Left ventricle myocardium inferior (tissue), 1 donor: ENCODE results near the gene ACER3. TPM values are rescaled to one million over a fixed set of nuclear protein-coding genes. Genes with fewer than 3 reads are reported as not detected.

Experiments
- DNase-seq: peaks from one replicate; pipeline ENCODE4 v3.0.0-alpha.2; 2020
- H3K27ac ChIP-seq: fragments of 200-600 bp; replicated peaks from 2 replicates; pipeline ENCODE4 v1.8.0; 2021
- H3K27me3 ChIP-seq: fragments of 200-600 bp; 2 replicates; pipeline ENCODE4 v1.8.0; 2021; ENCODE audit warnings: low read depth
- H3K36me3 ChIP-seq: fragments of 200-600 bp; 2 replicates; pipeline ENCODE4 v1.8.0; 2021
- H3K4me1 ChIP-seq: fragments of 200-600 bp; 2 replicates; pipeline ENCODE4 v1.8.0; 2021
- H3K4me3 ChIP-seq: fragments of 200-600 bp; 2 replicates; pipeline ENCODE4 v1.8.0; 2021; ENCODE audit warnings: mild to moderate bottlenecking, moderate library complexity
- H3K9me3 ChIP-seq: fragments of 200-600 bp; replicated peaks from 2 replicates; pipeline ENCODE4 v1.8.0; 2021
- intact Hi-C: fragments of 100-400 bp; cut with micrococcal nuclease; formaldehyde crosslinking; loops from one replicate; pipeline ENCODE4 v1.11.0; 2022
- total RNA-seq: library from RNA; stranded (reverse); fragmentation: NEBNext Ultra II Directional; extraction: Animal tissue kit (Norgen Biotek cat#: 25700); gene quantifications from one replicate; pipeline ENCODE4 v1.2.1, GENCODE V29; 2021
- TF ChIP-seq, protein P1 (sequence below): fragments of 200-600 bp; IDR thresholded peaks from 2 replicates; pipeline ENCODE4 v1.8.0; 2021; ENCODE audit warnings: antibody characterized with exemption, mild to moderate bottlenecking, borderline replicate concordance
- donor health status: DM: no; HTN: yes; CAD: no; lungs with severe emphysema.

Gene ACER3
- total RNA-seq, 1 donor from 2014 or later, result 8.5 TPM

- intact Hi-C loops, result no loop called here
- DNase-seq, result no peak
- peaks cover 39% of the 10 kb centered on the region for H3K36me3 ChIP-seq
- H3K27me3 ChIP-seq, result no peaks in the 10 kb centered on the region
- TF ChIP-seq, protein P1, sequence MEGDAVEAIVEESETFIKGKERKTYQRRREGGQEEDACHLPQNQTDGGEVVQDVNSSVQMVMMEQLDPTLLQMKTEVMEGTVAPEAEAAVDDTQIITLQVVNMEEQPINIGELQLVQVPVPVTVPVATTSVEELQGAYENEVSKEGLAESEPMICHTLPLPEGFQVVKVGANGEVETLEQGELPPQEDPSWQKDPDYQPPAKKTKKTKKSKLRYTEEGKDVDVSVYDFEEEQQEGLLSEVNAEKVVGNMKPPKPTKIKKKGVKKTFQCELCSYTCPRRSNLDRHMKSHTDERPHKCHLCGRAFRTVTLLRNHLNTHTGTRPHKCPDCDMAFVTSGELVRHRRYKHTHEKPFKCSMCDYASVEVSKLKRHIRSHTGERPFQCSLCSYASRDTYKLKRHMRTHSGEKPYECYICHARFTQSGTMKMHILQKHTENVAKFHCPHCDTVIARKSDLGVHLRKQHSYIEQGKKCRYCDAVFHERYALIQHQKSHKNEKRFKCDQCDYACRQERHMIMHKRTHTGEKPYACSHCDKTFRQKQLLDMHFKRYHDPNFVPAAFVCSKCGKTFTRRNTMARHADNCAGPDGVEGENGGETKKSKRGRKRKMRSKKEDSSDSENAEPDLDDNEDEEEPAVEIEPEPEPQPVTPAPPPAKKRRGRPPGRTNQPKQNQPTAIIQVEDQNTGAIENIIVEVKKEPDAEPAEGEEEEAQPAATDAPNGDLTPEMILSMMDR, result no peak
- H3K9me3 ChIP-seq, result no peaks in the 10 kb centered on the region
- no peaks in the 10 kb centered on the region for H3K4me1 ChIP-seq
- no peak overlapping the region for H3K27ac ChIP-seq
- H3K4me3 ChIP-seq, result no peak overlapping the region
Measured at GRCh38 chr11:76995081-76995576, 134.4 kb downstream of the ACER3 start.

DNA sequence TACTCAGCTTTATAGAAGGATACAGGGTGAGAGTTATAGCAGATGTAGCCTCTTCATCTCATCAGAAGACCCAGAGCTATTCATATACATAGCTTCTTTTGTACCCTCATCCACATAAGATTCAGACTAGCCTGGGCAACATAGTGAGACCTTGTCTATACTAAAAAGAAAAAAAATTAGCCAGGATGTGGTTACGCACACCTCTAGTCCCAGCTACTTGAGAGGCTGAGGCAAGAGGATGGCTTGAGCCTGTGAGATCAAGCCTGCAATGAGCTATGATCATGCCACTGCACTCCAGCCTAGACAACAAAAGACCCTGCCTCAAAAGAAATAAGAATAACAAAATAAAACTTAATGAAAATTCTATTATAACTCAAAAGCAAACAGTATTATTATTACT lies 136.8 kb downstream of the ACER3 start:
- intact Hi-C loops, result no loop called here
- Histone ChIP-seq H3K4me1 (no peaks in the 10 kb centered on the region), H3K9me3 (no peaks in the 10 kb centered on the region), H3K4me3 (no peak overlapping the region), H3K27me3 (no peaks in the 10 kb centered on the region), H3K36me3 (peaks cover 32% of the 10 kb centered on the region), H3K27ac (no peak overlapping the region)
- TF ChIP-seq, protein P1, result no peak
- DNase-seq, result no peak

- intact Hi-C loops, result no loop called here
- no peaks in the 10 kb centered on the region for H3K4me1 ChIP-seq
- no peak for DNase-seq
- TF ChIP-seq, protein P1, result no peak
- H3K36me3 ChIP-seq, result peaks cover 20% of the 10 kb centered on the region
- H3K9me3 ChIP-seq, result no peaks in the 10 kb centered on the region
- H3K27me3 ChIP-seq, result no peaks in the 10 kb centered on the region
- no peak overlapping the region for H3K4me3 ChIP-seq
- H3K27ac ChIP-seq, result no peak overlapping the region
Measured at GRCh38 chr11:76999597-76999996, 138.9 kb downstream of the ACER3 start.

DNA sequence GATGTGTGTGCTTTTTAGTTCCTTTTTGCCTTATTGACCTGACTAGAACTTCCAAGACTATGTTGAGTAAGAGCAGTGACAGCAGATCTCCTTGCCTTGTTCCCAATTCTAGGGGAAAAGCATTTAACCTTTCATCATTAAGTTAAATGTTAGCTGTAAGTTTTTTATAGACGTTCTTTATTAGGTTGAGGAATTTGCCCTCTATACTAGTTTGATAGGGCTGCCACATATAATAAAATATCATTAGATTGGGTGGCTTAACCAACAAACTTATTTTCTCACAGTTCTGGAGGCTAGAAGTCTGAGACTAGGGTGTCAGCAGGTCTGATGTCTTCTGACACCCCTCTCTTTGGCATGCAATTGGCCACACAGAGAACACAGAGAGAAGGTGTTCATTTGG lies 140.9 kb downstream of the ACER3 start:
- intact Hi-C loops, result no loop called here
- TF ChIP-seq, protein P1, result no peak

DNA sequence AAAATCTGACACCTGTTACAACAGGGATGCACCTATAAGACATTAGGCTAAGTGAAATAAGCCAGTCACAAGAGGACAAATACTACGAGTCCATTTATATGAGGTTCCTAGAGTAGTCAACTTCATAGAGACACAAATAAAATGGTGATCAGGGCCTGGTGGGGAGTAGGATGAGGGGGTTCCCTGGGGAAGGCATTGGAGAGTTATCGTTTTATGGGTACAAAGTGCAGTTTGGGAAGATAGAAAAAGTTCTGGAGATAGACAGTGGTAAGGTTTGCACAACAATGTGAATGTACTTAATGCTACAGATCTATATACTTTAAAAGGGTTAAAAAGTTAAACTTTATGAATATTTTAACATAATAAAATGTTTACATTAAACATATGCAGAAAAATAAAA lies 142.1 kb downstream of the ACER3 start:
- Histone ChIP-seq H3K27ac (no peak overlapping the region), H3K27me3 (no peaks in the 10 kb centered on the region)

More for the DNA sequence above, 140.9 kb downstream of the ACER3 start:
- no peak overlapping the region for H3K4me3 ChIP-seq
- no peaks in the 10 kb centered on the region for H3K27me3 ChIP-seq
- peaks cover 20% of the 10 kb centered on the region for H3K36me3 ChIP-seq
- H3K4me1 ChIP-seq, result no peaks in the 10 kb centered on the region
- DNase-seq, result no peak
- H3K27ac ChIP-seq, result no peak overlapping the region
- H3K9me3 ChIP-seq, result no peaks in the 10 kb centered on the region

More for the DNA sequence above, 142.1 kb downstream of the ACER3 start:
- intact Hi-C loops, result no loop called here
- Histone ChIP-seq H3K4me3 (no peak overlapping the region), H3K36me3 (peaks cover 19% of the 10 kb centered on the region), H3K9me3 (no peaks in the 10 kb centered on the region), H3K4me1 (no peaks in the 10 kb centered on the region)
- TF ChIP-seq, protein P1, result no peak
- no peak for DNase-seq
